ENCODE measurements around the gene CBARP. TPM values are rescaled to one million over a fixed set of nuclear protein-coding genes. Genes with fewer than 3 reads are reported as not detected.

Gene CBARP
- total and polyA plus RNA-seq, 9 of the 15 experiments (the other 6 are each of a cell fraction or from before 2014, with no cell fraction given), result 0.03 to 8.9 (median 1.2) TPM; not detected in 1

DNA sequence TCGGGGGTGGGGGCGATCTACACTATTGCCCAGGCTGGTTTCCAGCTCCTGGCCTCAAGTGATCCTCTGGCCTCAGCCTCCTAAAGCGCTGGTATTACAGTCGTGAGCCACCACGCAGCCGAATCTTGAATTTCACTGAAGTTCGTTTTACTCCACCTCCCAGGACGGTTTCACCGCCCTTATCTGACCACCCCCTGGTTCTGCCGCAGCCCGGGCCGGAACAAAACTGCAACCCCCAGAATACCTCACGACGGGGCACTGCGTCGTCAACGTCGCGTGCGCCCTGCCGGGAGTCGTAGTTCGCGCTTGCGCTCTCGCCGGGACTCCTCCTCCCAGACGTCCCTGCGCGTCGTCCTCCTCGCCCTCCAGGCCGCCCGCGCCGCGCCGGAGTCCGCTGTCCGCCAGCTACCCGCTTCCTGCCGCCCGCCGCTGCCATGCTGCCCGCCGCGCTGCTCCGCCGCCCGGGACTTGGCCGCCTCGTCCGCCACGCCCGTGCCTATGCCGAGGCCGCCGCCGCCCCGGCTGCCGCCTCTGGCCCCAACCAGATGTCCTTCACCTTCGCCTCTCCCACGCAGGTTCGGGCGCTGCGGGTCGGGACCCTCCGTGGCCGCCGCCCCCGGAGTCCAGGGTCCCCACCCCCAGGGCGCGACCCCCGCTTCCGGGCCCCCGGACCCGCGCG, 3.8 kb upstream of the CBARP start, which contains the start of gene ATP5F1D:
Gene ATP5F1D, plus strand, starts transcription at position 335 of the 679 bp plus-strand sequence. Its CDS starts 100 bp downstream, at position 435.
- H3K4me1 ChIP-seq (replicated peaks in 1 of 2; ENCODE audit: control insufficient read depth in 2 of 2, insufficient read depth in 2 of 2, low read length in 2 of 2), result peaks cover 49 to 98% of the 10 kb centered on the region in 2 experiments
- FAIRE-seq, result peak; percentile 98
- no peak for TF ChIP-seq CC2D1A (IDR thresholded peaks at IDR 0.05)
- no peak for TF ChIP-seq TEAD2 (tag; IDR thresholded peaks at IDR 0.05)
- no peak for TF ChIP-seq LEF1 (IDR thresholded peaks at IDR 0.05)
- TF ChIP-seq ZNF263 (CRISPR knock-in tag; IDR thresholded peaks at IDR 0.05; ENCODE audit: borderline replicate concordance), result peak; percentile 75
- TF ChIP-seq DMBX1 (CRISPR knock-in tag; IDR thresholded peaks at IDR 0.05; ENCODE audit: borderline replicate concordance), result no peak; the same call in 1 of the 2 replicates
- no peak for TF ChIP-seq ZKSCAN1 (IDR thresholded peaks at IDR 0.05; ENCODE audit: low read depth, low read length)
- no peak for TF ChIP-seq HLTF (IDR thresholded peaks at IDR 0.05)
- TF ChIP-seq, protein P1, sequence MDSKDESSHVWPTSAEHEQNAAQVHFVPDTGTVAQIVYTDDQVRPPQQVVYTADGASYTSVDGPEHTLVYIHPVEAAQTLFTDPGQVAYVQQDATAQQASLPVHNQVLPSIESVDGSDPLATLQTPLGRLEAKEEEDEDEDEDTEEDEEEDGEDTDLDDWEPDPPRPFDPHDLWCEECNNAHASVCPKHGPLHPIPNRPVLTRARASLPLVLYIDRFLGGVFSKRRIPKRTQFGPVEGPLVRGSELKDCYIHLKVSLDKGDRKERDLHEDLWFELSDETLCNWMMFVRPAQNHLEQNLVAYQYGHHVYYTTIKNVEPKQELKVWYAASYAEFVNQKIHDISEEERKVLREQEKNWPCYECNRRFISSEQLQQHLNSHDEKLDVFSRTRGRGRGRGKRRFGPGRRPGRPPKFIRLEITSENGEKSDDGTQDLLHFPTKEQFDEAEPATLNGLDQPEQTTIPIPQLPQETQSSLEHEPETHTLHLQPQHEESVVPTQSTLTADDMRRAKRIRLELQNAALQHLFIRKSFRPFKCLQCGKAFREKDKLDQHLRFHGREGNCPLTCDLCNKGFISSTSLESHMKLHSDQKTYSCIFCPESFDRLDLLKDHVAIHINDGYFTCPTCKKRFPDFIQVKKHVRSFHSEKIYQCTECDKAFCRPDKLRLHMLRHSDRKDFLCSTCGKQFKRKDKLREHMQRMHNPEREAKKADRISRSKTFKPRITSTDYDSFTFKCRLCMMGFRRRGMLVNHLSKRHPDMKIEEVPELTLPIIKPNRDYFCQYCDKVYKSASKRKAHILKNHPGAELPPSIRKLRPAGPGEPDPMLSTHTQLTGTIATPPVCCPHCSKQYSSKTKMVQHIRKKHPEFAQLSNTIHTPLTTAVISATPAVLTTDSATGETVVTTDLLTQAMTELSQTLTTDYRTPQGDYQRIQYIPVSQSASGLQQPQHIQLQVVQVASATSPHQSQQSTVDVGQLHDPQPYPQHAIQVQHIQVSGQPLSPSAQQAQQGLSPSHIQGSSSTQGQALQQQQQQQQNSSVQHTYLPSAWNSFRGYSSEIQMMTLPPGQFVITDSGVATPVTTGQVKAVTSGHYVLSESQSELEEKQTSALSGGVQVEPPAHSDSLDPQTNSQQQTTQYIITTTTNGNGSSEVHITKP (IDR thresholded peaks at IDR 0.05; ENCODE audit: partially characterized antibody), result peak; percentile 70
- no peak for TF ChIP-seq KAT7 (CRISPR knock-in tag; IDR thresholded peaks at IDR 0.05; ENCODE audit: borderline replicate concordance)
- TF ChIP-seq PHF21A (IDR thresholded peaks at IDR 0.05; ENCODE audit: borderline replicate concordance, low read depth), result no peak

More for the DNA sequence above, 3.8 kb upstream of the CBARP start, which contains the start of gene ATP5F1D:
- peak within 1 kb of the TSS; percentile 96 for H3K4me2 ChIP-seq (ENCODE audit: insufficient read depth, low read length)
- peak within 1 kb of the TSS; percentile 69 for H2AFZ ChIP-seq (ENCODE audit: low read depth, low read length)
- H3K36me3 ChIP-seq (ENCODE audit: control insufficient read depth, insufficient read depth, low read length), result peaks cover 38% of the 10 kb centered on the region; the same call in 2 of the 3 replicates
- peak within 1 kb of the TSS; percentile 100 for H3K4me3 ChIP-seq
- WGBS (ENCODE audit: insufficient coverage, low coverage, missing lambda C conversion rate), result under 1% methylated on average over 61 of the region's 79 CpGs
- H3K9me3 ChIP-seq (replicated peaks; ENCODE audit: control insufficient read depth, insufficient read depth, low read depth, low read length), result no peaks in the 10 kb centered on the region
- intact Hi-C loops (cut with micrococcal nuclease) (loop anchor here (2.0 to 5.0 kb wide), 2 partner anchors 129 to 379 kb away; no protein-coding TSS in a partner anchor), in situ Hi-C loops (cut with MboI) (loop anchor here (5.0 to 25.0 kb wide), 2 partner anchors 319 to 479 kb away; partner anchors contain the start of gene MISP)
- no TSS peak for BruUV-seq (replicated peaks)
- H3K9ac ChIP-seq (ENCODE audit: insufficient read depth in 1 of 2, low read depth in 2 of 2, low read length in 2 of 2), result peak within 1 kb of the TSS; percentile 86 to 98
- H3K27me3 ChIP-seq (ENCODE audit: control insufficient read depth in 2 of 2, insufficient read depth in 2 of 2, low read length in 2 of 2), result no peaks in the 10 kb centered on the region
- DNase-seq (ENCODE audit: extremely low read depth in 1 of 4, low spot score in 3 of 4) (peak; percentile 74 to 98 (median 86)), ATAC-seq (peak; percentile 73)
- POLR2A ChIA-PET, result interaction anchor here (0.6 to 5.6 kb wide), 7 partner anchors 10 to 751 kb away, joined by 3 to 90 read pairs (median 3); partner anchors contain the start of gene CIRBP
- 0 out of 2 replicates have a peak, but pooled peaks cover 5% of the 10 kb centered on the region for H4K20me1 ChIP-seq (replicated peaks; ENCODE audit: control insufficient read depth, insufficient read depth, low read length)
- CTCF ChIA-PET (ENCODE audit: low intra/inter-chr PET ratio), result interaction anchor here (3.1 to 4.8 kb wide), 3 partner anchors 26 to 320 kb away, joined by 21 to 51 read pairs (median 29); no protein-coding TSS in a partner anchor
- peaks cover 50% of the 10 kb centered on the region for H3K79me2 ChIP-seq (ENCODE audit: control insufficient read depth, insufficient read depth, low read length)
- peaks cover 4% of the 10 kb centered on the region for H3K9me1 ChIP-seq (ENCODE audit: control insufficient read depth, insufficient read depth, low read length)
- peak within 1 kb of the TSS; percentile 89 for H3K27ac ChIP-seq (ENCODE audit: extremely low read depth, low read depth, low read length)

Measured in K562 (cell line).